GM12878 (cell line): ENCODE data around the gene GMIP. TPM values are rescaled to one million over a fixed set of nuclear protein-coding genes. Genes with fewer than 3 reads are reported as not detected.

ENCODE experiments used
- ATAC-seq: fragments of 200-7000 bp; cut with Tn5 transposase; 3 replicates; pipeline ENCODE4 v1.9.1; 2020; ENCODE audit warnings: mild to moderate bottlenecking, moderate library complexity
- BruUV-seq: library from RNA; stranded (reverse); fragments of 400-500 nt; replicated peaks from 2 replicates; lab custom pipeline; 2021; lab: Mats Ljungman, UMichigan
- CTCF ChIA-PET: fragments of 300-600 bp; sonication (Branson Sonifier 250); formaldehyde crosslinking; extraction: SDS; loops from one replicate; lab custom pipeline; 2021; ENCODE audit warnings: inconsistent platforms; lab: Yijun Ruan, JAX
- POLR2A ChIA-PET: fragments of 350-600 bp; formaldehyde crosslinking; extraction: SDS; loops from one replicate; lab custom pipeline; 2021; ENCODE audit warnings: inconsistent platforms; lab: Charles Lee
- RAD21 ChIA-PET: fragments of 300-600 bp; sonication (Branson Sonifier 250); formaldehyde crosslinking; loops from one replicate; lab custom pipeline; 2023; ENCODE audit warnings: antibody characterized with exemption; ENCODE audit not compliant: unreplicated experiment; lab: Charles Lee
- SMC1A ChIA-PET: fragments of 300-600 bp; sonication (Branson Sonifier 250); formaldehyde crosslinking; loops from one replicate; lab custom pipeline; 2023; ENCODE audit not compliant: unreplicated experiment, uncharacterized antibody; lab: Charles Lee
- DNase-seq: peaks from one replicate; pipeline ENCODE4 v3.0.0-alpha.2; 2011; ENCODE audit warnings: low read depth, low spot score
- FAIRE-seq: peaks from 3 replicates; lab custom pipeline; 2011; peaks lifted over from hg19 to GRCh38; lab: Jason Lieb, UNC
- H2AFZ ChIP-seq: 2 replicates; pipeline ENCODE4 v1.6.0; 2011; ENCODE audit warnings: low read depth, low read length, control low read depth; ENCODE audit not compliant: control insufficient read depth
- H3K27ac ChIP-seq: 2 replicates; pipeline ENCODE4 v1.5.1; 2011; ENCODE audit warnings: control low read depth; ENCODE audit not compliant: control insufficient read depth, insufficient read depth
- H3K27me3 ChIP-seq, 2 experiments: replicated peaks in 1 of 2; 2 replicates each; pipeline versions ENCODE4 v1.6.0 to v1.6.1; 2011; ENCODE audit warnings: low read length in 1 of 2; ENCODE audit not compliant: control insufficient read depth in 2 of 2, insufficient read depth in 2 of 2
- H3K36me3 ChIP-seq, 2 experiments: 2 replicates each; pipeline ENCODE4 v1.5.1; 2011; ENCODE audit warnings: low read length in 1 of 2; ENCODE audit not compliant: control insufficient read depth in 2 of 2, insufficient read depth in 2 of 2
- H3K4me1 ChIP-seq: 2 replicates; pipeline ENCODE4 v1.6.1; 2011; ENCODE audit warnings: mild to moderate bottlenecking, low read length, moderate library complexity, mixed read lengths; ENCODE audit not compliant: control insufficient read depth, insufficient read depth
- H3K4me2 ChIP-seq: 2 replicates; pipeline ENCODE4 v1.6.0; 2011; ENCODE audit warnings: control low read depth; ENCODE audit not compliant: control insufficient read depth, insufficient read depth
- H3K4me3 ChIP-seq: fragments of 200-600 bp; sonication (generic); 2 replicates; pipeline ENCODE4 v1.5.1; 2016
- H3K79me2 ChIP-seq: 2 replicates; pipeline ENCODE4 v1.6.0; 2011; ENCODE audit warnings: low read length; ENCODE audit not compliant: control insufficient read depth, insufficient read depth
- H3K9ac ChIP-seq: 2 replicates; pipeline ENCODE4 v1.8.0; 2011; ENCODE audit warnings: low read length, control low read depth, mixed read lengths; ENCODE audit not compliant: control insufficient read depth, insufficient read depth
- H3K9me3 ChIP-seq: replicated peaks from 3 replicates; pipeline ENCODE4 v1.5.1; 2011; ENCODE audit warnings: mild to moderate bottlenecking, low read length; ENCODE audit not compliant: control insufficient read depth, insufficient read depth
- H4K20me1 ChIP-seq: 2 replicates; pipeline ENCODE4 v1.6.0; 2011; ENCODE audit not compliant: control insufficient read depth, insufficient read depth
- ASH2L ChIP-seq: fragments of 300-600, 200-600 bp; sonication (generic); IDR thresholded peaks from 2 replicates; pipeline ENCODE4 v1.6.1; 2017; ENCODE audit warnings: low read depth, mild to moderate bottlenecking, borderline replicate concordance
- ATF7 ChIP-seq: fragments of 450-650 bp; IDR thresholded peaks from 2 replicates; pipeline ENCODE4 v1.6.1; 2016; ENCODE audit warnings: low read depth, mild to moderate bottlenecking
- CUX1 ChIP-seq: IDR thresholded peaks from 2 replicates; pipeline ENCODE4 v1.6.1; 2012; ENCODE audit warnings: improper control_type of control experiment, low read depth, low read length; ENCODE audit not compliant: insufficient replicate concordance
- POLR2AphosphoS5 ChIP-seq: IDR thresholded peaks from 2 replicates; pipeline ENCODE4 v1.6.1; 2011; ENCODE audit warnings: mild to moderate bottlenecking, low read length, inconsistent platforms
- WGBS: methylation state at CpG from one replicate; pipeline ENCODE4 v1.1.6; 2016; ENCODE audit warnings: low lambda C conversion rate; ENCODE audit not compliant: insufficient replicate concordance, insufficient coverage; ENCODE audit errors: missing lambda C conversion rate; 5-methylcytosine and 5-hydroxymethylcytosine counted together
- in situ Hi-C: fragments of 300-500 bp; cut with MboI; formaldehyde crosslinking; loops from 9 replicates; pipeline ENCODE4 v1.14.3; 2018; ENCODE audit warnings: mixed read lengths
- intact Hi-C: fragments of 100-400 bp; cut with micrococcal nuclease; formaldehyde crosslinking; loops from one replicate; pipeline ENCODE4 v1.14.2; 2022; ENCODE audit not compliant: unreplicated experiment
- polyA plus RNA-seq, 11 experiments: library from polyadenylated mRNA; depleted of rRNA in 4 of 11; unstranded in 6 of 11; stranded (reverse) in 5 of 11; fragments of >200 nt; fragmentation: Nextera tagmentation in 4 of 11; fragmentation: Illumina TruSeq in 1 of 11; extraction: Ambion mirVana in 4 of 11; extraction: Trizol in 1 of 11; gene quantifications; 1 replicate in 1 of 11; 2 replicates in 10 of 11; pipeline versions ENCODE4 v1.2.1 to v1.2.3, GENCODE V29; 2011 to 2016; ENCODE audit warnings: inconsistent platforms in 2 of 11, missing spikeins in 2 of 11, low read depth in 1 of 11
- total RNA-seq, 4 experiments: library from RNA; depleted of rRNA in 3 of 4; stranded (reverse); fragments of >200 nt in 3 of 4; fragmentation: Illumina TruSeq in 1 of 4; extraction: Trizol in 1 of 4; gene quantifications; 2 replicates each; pipeline versions ENCODE4 v1.2.1 to v1.2.3, GENCODE V29; 2013 to 2021
- TF ChIP-seq, protein P1 (sequence below): IDR thresholded peaks from 2 replicates; pipeline ENCODE4 v1.6.1; 2012; ENCODE audit warnings: low read depth, low read length, improper control_type of control experiment

GMIP gene
- total and polyA plus RNA-seq, 10 of the 15 experiments (the other 5 are each of a cell fraction or from before 2014, with no cell fraction given), result 1.5 to 63.5 (median 22.3) TPM

DNA sequence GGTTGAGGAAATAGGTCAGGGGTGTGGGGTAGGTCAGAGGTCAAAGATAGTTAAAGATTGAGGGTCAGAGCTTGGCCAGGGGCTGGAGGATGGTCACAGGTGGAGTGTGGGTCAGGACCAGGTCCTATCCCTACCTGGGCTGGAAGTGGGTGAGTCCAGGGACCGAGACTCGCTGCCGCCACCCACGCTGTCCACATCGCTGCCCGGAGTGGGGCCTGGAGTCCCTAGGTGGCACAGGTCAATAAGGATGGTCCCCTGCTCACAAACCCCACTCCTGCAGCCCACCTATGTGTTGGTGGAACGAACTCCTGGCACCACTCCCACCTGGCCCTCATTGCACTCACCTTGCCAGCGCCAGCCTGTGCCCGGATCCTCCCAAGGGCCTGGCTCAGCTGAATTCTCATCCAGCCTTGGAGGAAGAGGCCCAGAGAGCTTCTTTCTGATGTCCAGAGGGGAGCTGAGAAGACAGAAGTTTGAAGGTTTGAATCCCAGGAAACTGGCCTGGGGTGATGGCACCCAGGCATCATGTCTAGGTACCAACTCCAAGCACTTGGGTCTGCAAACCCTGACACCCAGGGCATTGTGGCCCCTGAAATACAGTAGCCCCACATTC is 6.8 kb downstream of the GMIP start (continued):
- TF ChIP-seq, protein P1, sequence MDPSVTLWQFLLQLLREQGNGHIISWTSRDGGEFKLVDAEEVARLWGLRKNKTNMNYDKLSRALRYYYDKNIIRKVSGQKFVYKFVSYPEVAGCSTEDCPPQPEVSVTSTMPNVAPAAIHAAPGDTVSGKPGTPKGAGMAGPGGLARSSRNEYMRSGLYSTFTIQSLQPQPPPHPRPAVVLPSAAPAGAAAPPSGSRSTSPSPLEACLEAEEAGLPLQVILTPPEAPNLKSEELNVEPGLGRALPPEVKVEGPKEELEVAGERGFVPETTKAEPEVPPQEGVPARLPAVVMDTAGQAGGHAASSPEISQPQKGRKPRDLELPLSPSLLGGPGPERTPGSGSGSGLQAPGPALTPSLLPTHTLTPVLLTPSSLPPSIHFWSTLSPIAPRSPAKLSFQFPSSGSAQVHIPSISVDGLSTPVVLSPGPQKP, result no peak

- no peaks in the 10 kb centered on the region for H3K9me3 ChIP-seq
- H3K9ac ChIP-seq, result no peak overlapping the region
- TF ChIP-seq ASH2L, result no peak
- no peak for TF ChIP-seq CUX1
- TF ChIP-seq ATF7, result no peak
- TF ChIP-seq POLR2AphosphoS5, result peak; percentile 47; the same call in 1 of the 2 replicates
- ATAC-seq, result no peak
- POLR2A ChIA-PET, result no interaction called here
- in situ Hi-C loops, result no loop called here
- H3K27me3 ChIP-seq, result no peaks in the 10 kb centered on the region
- CTCF ChIA-PET, result no interaction called here
- H3K4me3 ChIP-seq, result no peak overlapping the region
- H3K4me2 ChIP-seq, result peak overlapping the region; percentile 33; the same call in 1 of the 2 replicates
- H2AFZ ChIP-seq, result no peak overlapping the region
- H3K79me2 ChIP-seq, result no peaks in the 10 kb centered on the region
- no peak for FAIRE-seq
- SMC1A ChIA-PET, result no interaction called here
- peak overlapping the region; percentile 14; the same call in 1 of the 2 replicates for H3K27ac ChIP-seq
- RAD21 ChIA-PET, result no interaction called here
- no peak for DNase-seq
- peaks cover 29 to 40% of the 10 kb centered on the region in 2 experiments for H3K36me3 ChIP-seq
- 98% methylated on average over 14 of the region's 14 CpGs for WGBS
- no peaks in the 10 kb centered on the region; the same call in 1 of the 2 replicates for H3K4me1 ChIP-seq
- no peaks in the 10 kb centered on the region; the same call in 1 of the 2 replicates for H4K20me1 ChIP-seq
- no TSS peak for BruUV-seq
- intact Hi-C loops, result no loop called here
These were observed 8.1 kb downstream of the GMIP start for GRCh38 chr19:19635313-19635702.
